Left renal cortex interstitium (tissue), 4 donors: ENCODE measurements around the gene TBC1D1. TPM values are rescaled to one million over a fixed set of nuclear protein-coding genes. Genes with fewer than 3 reads are reported as not detected.

Experiments
- DNase-seq, 4 donors: peaks; one replicate each; pipeline ENCODE4 v3.0.0-alpha.2; 2013; ENCODE audit warnings: low read depth in 4 of 4, low spot score in 2 of 4, missing footprints in 1 of 4
- polyA plus RNA-seq, 4 donors: library from polyadenylated mRNA; unstranded; fragments of 120-200 nt; gene quantifications; one replicate each; pipeline ENCODE4 v1.2.1, GENCODE V29; 2013; ENCODE audit not compliant: insufficient read length in 4 of 4

Gene TBC1D1
- polyA plus RNA-seq, 4 donors, result 179 to 192 (median 184) TPM

DNA sequence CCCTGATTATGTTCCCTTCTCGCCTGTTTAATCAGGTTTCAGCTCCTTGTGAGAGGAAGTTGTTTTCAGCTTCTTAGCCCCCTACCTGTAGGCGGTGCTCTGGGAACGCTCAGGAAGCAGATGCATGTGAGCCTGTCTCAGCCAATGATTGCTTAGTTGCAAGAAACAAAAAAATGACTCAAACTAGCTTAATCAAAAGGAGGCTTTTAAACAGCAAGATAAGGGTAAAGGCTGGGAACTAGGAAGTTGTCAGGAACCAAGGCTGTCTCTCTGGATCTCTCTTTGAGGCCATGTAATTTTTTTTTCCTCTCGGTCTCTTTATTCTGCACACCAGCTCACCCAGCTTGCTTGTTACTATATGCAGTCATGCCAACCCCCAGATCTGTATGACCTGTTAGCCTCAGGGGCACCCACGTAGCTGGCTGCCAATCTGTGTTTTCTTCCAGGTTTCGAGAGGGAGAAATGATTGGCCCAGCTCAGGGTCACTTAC is 178.4 kb downstream of the TBC1D1 start:
- peak in 1 of 4 donors; percentile 69 for DNase-seq

DNA sequence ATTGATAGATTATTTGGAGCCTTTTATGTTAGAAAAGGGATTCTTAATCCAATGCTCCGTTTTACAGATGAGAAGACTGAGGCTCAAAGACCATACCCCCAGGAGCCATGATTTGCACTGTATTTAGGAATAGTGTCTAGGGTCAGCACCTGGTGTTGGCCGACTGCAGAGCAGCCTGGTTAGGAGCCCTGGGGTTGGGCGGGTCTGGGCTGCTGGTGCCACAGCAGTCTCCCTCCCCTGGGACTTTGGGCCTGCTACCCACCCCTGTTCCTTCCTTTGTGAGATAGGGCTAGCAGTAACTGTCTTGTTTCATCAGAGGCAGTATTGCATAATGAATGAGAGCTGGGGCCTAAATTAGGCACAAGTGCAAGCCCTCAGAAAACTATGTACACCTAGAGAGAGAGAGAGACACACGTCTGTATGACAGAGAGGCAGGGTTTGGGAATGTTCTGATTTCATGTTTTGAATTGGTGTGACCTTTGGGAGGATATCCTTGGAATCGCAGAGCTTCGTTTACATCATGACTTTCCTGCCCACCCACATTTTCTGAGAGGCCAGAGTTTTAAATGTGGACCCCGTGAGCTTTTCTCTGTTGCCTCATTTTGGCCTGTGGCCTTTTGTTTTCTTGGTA is 181.0 kb downstream of the TBC1D1 start:
- no peak for DNase-seq

DNA sequence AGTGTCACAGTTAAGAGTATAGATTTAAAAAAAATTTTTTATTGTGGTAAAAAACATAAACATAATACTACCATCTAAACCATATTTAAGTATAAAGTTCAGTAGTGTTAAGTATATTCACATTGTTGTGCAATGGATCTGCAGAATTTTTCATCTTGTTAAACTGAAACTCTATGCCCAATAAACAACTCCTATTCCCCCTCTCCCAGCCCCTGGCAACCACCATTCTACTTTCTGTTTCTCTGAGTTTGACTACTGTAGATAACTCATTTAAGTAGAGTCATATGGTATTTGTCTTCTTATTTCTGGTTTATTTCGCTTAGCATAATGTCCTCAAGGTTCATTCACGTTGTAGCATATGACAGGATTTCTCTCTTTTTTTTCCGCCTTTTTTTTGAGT is 181.7 kb downstream of the TBC1D1 start:
- DNase-seq, result no peak

DNA sequence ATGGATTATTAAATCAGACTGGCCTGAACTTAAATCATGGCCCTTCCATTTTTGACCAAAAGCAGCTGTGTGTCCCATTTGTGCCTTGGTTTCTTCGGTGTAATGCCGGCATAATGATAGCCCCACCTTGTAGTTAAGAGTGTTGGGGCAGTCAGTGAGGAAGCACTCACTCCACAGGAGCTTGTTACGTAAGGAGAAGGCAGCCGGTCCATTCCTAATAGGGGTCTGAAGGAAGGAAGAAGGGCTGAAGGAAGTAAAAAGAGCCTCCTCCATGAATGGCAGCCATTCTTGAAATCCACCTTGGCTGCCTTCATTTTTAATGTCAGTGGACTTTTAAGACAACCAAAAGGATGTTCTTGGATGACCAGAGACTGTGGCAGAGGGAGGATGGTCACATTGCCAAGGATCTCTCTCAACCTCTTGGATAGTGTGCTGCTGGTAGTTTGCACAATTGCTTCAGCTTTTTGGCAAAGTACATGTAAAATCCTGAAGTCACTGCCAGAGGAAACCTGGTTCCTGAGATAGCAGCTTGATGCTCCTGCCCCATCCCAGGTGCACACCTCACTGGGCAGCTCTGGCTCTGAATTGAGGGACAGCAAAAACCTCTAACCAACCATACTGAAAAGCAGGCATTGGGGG is 182.8 kb downstream of the TBC1D1 start:
- DNase-seq, result no peak

DNA sequence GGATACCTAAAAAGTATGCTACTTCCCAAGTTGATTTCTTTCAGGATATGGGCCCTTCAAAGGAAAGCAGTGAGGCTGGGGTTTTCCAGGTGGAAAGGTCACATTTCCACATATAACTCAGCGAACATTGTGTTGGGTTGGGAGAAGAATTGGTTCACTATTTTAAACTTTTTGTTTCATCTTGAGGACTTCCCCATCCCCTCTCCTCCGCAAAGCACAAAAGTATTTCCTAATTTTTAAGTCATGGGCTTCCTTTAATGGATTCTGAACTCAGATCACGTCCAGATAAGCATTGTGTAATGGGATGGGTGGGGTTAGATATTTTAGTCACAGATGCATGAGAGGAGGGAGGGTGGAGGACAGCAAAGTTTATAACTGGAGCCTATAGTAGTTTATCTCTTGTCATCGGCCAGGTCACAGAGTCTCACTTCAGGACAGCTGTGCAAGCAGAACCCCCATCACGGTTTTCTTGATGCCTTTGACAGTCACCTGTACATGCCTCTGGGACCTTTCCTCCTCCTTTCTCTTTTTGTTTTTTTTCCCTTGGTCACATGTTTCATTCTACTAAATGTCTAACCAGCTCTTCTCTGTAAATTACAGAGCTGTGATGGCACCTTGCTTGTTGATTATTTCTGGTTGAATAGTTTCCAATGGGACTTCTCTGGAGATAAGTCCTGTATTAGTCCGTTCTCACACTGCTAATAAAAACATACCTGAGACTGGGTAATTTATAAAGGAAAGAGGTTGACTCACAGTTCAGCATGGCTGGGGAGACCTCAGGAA is 184.7 kb downstream of the TBC1D1 start:
- no peak for DNase-seq

DNA sequence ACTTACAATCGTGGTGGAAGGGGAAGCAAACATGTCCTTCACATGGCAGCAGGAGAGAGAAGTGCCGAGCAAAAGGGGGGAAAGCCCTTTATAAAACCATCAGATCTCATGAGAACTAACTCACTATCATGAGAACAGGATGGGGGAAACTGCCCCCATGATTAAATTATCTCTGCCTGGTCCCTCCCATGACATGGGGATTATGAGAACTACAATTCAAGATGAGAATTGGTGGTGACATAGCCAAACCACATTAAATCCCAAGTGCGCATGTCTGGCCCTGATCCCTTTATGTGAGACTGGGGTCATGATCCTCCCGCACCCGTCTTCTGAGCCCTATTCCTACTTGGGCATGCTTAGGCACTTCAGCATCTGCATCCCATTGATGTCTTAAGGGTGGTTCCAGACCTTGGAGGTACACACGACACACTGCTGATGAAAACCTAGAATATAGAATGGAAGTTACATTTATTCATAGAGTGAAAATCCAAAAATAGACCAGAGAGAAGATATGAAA is 185.3 kb downstream of the TBC1D1 start:
- DNase-seq, result no peak

DNA sequence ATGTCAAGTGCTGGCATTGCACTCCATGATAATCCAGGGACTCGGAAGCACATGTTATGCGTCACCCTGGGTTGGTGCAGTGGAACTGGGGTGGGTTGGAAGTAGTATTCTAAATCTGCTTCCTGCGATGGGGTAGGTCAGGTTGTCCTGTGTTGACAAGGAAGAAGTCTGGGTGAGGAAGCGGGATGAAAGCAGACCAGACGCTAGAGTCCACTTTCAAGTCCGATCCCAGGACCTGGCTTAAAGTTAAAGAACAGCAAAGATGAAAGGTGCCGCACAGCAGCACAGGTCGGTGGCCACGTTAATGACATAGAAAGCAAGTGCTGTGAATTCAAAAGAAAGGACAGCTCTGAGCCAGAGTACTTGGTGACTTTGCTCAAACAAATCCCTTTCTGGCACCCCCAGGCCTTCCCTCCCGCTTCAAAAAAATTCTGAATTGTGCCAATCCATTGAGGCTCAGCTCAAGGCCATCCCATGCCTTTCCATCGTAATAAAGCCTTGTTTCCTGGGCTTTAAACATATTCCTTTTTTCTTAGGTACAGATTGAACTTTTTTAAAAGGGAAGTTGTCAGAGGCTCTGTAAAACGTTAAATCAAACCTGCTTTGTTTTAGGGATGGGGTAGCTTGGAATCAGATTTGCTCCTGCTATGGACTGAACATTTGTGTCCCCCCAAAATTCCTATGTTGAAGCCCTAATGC is 187.1 kb downstream of the TBC1D1 start:
- DNase-seq, result no peak

DNA sequence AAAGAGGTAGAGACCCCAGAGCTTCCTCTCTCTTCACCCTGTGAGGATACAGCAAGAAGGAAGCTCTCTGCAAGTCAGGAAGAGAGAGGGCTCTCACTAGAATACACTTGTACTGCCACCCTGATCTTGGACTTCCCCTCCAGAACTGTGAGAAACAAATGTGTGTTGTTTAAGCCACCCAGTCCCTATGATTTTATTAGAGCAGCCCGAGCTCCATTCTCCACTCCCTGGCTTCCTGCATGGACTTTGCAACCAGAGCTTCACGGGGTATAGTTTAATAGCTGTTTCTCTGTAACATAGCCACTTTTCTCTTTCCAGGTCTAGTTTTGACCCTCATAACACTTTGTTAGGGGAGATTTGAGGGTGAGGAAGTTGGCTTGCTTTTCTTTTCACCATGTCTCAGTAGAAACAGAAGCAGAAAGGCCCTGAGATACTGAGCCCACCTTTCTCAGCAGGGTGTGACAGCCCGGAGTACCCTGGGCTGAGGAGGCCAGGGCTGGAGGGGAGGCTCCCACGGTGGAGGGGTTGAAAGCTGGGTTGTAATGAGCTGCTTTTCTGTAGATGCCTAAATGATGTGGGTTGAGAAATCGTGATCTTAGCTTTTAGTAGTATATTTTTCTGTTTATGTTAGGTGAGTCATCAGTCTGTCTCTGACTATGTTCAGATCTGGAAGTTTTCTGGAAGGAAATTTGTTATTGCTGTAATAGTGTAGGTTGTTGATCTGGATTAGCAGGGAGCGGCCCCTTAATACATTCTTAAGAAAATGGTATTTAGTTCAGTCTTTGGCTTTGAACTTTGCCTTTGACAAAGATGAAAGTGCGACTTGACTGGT is 187.9 kb downstream of the TBC1D1 start:
- no peak for DNase-seq

DNA sequence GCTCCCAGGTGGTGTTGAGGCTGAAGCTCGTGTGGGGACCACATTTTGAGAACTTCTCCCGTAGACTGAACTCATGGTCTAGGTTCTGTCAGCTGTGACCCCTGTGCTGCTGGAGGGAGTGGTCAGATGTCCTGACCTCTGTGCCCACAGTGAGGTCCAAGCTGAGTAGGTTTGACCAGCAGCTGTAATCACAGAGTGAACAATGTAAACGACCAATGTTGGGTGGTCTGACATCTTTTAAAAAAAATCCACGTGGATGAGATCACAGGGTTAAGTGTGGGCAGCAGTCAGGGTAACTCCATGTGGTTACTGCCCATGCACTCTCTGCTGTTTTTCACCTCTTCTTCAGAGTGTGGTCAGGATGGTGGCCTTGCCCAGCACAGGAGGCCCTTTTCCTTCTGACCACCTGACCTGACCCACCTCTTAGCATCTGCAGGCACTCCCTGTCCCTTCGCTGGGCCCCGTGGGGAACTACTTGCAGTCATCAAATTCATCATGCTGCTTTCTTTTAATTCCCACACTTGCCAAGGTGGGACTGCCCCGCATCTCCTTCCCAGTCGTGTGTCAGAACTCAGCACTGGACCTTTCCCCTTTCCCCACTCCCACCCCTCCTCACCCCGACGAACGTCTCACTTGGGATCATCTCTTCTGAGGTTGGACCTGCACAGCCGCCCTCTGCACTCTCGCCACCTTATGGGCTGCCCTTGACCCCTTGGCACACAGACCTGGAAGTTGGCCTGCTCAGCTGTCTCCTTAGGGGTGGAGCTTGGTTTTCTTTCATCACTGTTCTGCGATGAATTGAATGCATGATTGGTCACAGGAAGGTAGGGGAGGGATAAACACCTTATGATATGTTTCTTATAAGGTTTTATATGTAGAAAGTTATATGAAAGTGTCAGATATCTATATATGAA is 189.4 kb downstream of the TBC1D1 start:
- DNase-seq, result no peak

DNA sequence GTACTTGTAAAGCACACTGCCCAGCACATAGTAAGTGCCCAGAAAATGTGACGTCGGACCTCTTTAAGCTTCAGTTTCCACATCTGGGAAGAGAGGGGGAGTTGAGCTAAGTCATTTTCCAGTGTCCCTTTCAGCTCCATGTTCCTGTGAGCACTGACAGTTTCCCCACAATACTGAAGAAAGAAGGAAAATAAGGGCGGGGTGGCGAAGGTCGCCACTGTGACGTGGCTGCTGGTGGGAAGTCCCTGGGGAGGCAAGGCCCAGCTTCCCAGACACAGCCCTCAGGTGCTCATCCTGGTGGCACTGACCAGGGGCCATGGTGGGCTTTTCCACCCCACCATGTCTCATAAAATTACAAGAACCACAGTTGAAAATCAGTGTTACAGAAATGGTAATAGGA is 191.1 kb downstream of the TBC1D1 start:
- no peak for DNase-seq

DNA sequence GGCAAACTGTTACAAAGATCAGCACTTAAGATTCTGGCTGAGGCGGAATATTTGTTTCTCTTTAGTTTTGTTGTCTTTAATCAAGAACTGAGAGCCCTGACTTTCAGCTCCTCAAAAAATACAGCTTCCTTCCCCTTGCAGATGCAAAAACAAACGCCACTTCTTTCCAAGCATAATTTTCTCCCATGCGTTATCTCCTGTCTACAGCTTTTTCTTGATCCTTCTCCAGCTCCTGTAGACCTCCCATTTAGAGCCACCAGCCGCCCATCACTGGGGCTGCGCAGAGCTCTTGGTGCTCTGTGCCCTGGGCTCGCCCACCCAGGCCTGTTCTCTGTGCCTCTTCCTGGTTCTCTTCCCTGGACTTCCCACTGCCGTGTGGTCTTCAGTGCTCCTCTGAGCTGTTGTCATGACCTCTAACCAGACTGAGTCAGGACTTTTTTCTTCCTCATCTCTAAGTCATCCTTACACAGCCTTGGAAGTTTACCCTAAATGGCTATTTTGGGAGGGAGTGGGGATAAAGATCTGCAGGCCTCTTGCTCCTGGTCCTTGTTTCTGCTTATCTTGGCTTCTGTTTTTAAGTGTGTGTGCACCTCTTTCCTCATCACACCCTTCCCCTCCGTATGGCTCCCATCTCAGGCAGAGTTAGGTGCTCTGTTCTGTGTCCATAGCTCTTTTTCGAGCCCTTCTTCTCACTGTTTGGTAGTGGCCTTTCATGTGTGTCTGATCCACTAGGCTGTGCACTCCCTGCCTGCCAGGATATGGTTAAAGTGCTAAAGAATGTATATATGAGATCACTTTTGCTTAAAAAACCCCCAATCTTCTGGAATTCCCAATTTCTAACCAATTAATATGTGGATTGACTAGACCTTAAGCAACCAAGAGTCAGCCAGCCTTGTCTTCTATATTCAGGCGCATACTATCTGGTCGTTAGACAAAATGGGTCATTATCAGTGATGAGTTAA is 191.8 kb downstream of the TBC1D1 start:
- DNase-seq, result no peak

DNA sequence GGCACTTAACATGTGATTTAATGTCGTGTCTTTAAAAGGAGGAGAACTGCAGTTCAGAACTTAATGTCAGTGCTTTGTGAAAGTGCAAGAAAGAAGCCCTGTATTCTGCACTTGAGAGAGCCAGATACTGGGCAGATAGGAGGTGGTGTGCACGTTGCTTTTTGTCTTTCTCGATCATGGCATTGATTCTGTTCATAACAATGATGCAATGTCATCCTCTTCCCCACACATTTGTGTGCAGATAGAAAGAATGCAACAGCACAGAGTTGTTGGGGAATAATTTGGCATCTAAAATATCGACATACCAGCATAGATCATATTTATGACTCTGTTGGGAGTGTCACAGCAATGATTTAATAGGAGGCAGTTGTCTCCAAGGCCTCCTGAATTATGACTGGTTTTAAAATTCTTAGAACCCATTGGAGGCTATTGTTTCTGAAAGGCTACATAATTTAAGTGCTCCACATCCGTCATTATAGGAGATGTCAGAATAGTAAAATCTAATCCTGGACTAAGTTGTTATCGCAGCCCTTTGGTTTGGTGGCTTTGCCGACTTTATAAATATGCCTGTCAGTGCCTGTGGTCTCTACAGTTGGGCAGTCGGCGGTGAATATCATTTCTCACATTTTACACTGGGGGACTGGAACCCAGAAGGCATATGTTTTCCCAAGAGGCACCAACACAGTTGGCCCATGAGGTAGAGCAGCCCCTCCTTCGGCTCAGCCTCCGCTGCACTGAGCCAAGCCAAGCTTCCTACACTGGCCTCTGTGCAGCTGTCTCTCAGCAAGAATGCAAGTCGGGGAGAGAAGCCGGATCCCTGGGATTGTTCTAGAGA is 194.2 kb downstream of the TBC1D1 start:
- DNase-seq, result peak in 1 of 4 donors; percentile 41

DNA sequence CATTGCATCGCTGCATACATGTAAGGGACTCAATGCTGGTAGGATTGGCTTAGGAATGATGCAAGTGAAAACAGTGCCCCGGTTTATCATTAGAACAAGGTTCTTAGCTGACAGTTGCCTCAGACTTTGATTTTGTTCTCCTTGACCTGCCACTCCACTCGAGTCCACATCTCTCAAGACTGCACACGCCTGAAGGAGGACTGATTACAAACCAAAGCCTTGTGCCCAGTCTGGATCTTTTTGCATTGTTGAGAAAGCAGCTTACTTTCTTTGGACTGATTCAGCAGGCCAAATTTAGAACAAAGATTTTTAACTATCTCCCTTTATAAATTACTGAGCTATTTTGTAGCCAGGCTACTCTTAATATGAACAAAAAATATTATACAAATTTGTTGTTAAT is 194.9 kb downstream of the TBC1D1 start:
- no peak for DNase-seq

DNA sequence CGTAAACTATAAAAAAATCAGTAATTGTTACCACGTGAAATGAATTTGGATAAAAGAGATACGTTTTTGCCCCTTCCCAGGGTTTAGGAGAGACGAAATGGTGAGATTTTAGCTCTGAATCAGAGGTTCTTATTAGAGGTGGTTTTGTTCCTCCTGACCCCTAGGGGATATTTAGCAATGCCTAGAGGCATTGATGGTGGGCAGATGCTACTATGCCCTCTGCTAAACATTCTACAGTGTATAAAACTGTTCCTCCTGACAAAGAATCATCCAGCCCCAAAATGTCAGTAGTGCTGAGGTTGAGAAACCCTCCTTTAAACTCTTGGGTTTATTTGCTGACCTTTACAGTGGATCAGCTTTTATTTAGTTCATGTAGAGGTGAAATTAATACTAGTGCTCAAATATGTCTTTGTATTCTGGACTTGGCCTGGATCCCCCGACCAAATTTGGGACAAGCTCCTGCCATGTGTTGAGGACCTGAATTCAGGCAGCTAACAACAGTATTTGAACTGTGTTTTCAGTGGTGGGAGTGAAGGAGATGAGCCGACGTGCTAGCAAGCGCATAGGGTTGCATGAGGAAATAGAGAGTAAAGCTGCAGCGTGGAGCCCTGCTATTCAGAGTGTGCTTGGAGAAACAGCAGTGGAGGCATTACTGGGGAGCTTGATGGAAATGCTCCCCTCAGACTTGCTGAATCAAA is 195.4 kb downstream of the TBC1D1 start:
- DNase-seq, result no peak

DNA sequence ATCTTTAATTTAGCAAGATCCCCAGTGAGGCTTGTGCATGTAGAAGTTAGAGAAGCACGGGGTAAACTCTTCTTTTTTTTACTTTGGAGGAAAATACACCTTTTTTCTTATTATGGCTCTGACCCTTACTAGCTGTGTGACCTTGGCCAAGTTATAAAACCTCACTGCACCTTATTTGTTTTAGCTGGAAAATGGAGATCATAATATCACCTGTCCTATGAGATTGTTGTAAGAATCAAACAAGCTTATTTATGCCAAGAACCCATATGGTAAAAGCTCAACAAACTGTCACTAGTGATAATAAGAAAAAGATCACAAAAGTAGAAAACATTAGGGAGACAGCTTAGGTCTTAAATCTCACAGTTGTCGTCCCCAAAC is 196.0 kb downstream of the TBC1D1 start:
- DNase-seq, result no peak

DNA sequence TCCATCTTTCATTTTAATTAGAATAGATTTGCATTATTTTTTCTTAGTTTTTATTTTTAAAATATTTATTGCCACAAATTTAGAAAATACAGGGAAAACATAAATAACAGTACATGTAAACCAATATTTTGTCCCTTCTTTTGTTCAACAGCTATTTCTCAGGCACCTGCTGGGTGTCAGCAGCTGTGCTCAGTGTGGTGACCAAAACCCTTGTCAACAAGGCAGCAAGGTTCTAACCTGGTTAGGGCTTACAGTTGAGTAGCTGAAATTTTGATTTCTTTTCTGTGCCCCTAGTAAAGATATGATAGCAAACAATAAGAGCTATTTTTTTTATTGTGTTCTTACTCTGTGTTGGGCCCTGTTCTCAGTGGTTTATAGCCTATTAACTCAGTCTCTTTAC is 197.4 kb downstream of the TBC1D1 start:
- DNase-seq, result no peak
